ENCODE data around the gene SLC4A1AP. TPM values are rescaled to one million over a fixed set of nuclear protein-coding genes. Genes with fewer than 3 reads are reported as not detected.
A peak's percentile ranks its signal among the peaks of the same experiment; 100 is the strongest.

SLC4A1AP gene
- total RNA-seq, 1 experiment from 2014 or later, result 37.4 TPM

GRCh38 chr2:27716301-27717069, 52.8 kb downstream of the SLC4A1AP start:
- DNase-seq (ENCODE audit: extremely low read depth, low read depth), result no peak

DNA sequence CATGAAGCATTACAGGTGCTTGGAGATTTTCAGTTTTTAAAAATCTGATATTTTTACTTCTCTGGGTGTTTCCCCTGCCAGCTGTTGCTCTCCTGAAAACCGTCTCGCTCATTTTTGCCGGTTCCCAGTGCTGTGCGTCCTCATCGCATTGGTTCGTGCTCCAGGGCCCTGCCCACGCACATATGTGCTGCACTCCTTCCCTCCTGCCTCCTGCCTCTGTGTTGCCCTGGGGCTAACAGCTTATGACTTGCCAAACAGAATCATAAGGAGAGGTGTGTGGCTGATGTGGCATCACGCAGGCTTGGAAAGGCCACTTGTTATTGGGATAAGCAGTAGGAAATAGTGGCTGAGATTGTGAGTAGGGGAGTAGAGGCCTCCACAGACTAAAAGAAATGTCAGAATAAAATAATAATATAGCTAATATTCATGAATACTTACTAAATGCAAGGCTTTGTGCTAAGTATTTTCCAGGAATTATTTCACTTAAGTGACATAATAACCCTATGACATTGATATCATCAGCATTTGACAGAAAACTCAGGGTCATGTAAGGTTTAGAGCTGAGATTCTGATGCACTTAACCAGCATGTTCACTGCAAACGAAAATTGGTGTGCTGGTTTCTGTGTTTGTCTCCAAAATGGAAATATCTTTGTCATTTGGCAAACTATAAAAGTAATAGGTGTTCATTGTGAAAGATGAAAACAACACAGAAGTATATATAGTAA, 53.5 kb downstream of the SLC4A1AP start:
- DNase-seq (ENCODE audit: extremely low read depth, low read depth), result peak; percentile 43

DNA sequence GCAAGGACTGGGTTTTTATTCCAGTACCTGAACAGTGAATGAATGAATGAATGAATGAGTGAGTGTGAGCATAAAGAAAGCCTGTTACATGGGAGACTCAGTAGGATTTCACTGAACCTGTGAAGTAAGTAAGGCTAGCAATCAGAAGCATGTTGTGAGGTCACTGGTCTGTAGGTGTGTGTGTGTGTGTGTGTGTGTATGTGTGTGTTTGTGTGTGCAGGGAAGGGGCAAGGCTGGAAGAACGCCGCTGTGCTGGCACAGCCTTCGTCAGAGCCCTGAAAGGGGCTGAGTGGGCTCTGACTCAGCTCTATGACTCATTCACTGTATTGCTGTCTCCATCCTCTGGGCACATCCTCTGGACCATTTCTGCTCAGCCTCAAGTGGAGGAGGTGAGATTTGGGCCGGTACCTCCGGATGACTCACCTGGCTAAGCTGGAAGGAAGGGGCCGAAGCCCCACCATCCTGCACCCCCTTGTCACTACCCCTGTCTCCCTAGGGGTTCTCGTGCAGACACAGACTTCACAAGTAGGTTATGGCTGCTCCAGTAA, 56.4 kb downstream of the SLC4A1AP start:
- peak; percentile 79 for DNase-seq (ENCODE audit: extremely low read depth, low read depth)

- DNase-seq (ENCODE audit: extremely low read depth, low read depth), result no peak
These were observed 57.6 kb downstream of the SLC4A1AP start for GRCh38 chr2:27721335-27721734.

DNA sequence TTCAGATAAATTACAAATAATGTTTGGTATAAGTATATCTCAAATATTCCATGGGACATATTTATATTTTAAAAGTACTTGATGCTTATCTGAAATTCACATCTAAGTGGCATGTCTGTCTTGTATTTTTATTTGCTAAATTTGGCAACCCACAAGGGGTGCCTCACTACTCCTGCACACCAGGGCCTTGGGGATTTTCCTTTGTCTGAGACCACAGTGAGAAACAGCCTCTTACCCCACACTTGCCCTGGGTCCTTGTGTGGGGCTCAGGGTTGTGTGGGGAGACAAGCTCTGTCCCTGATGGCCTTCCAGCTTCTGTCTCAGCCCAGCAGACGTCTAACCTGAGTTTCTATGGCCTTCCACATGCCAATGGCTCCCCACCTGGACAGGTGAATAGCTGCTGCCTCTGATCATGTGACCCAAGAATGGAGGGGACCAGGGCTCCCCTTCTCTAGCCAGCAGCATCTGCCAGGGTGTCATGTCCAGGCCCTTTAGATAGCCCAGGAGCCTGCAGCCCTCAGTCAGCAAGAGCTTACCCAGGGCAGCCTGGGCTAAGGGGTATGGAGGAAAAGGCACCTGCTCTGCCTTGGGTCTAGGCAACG, 58.3 kb downstream of the SLC4A1AP start:
- DNase-seq (ENCODE audit: extremely low read depth, low read depth), result no peak

- DNase-seq (ENCODE audit: extremely low read depth, low read depth), result peak; percentile 60
These were observed 59.9 kb downstream of the SLC4A1AP start for GRCh38 chr2:27723372-27724144.

- DNase-seq (ENCODE audit: extremely low read depth, low read depth), result no peak
These were observed 60.5 kb downstream of the SLC4A1AP start for GRCh38 chr2:27724191-27724590.

DNA sequence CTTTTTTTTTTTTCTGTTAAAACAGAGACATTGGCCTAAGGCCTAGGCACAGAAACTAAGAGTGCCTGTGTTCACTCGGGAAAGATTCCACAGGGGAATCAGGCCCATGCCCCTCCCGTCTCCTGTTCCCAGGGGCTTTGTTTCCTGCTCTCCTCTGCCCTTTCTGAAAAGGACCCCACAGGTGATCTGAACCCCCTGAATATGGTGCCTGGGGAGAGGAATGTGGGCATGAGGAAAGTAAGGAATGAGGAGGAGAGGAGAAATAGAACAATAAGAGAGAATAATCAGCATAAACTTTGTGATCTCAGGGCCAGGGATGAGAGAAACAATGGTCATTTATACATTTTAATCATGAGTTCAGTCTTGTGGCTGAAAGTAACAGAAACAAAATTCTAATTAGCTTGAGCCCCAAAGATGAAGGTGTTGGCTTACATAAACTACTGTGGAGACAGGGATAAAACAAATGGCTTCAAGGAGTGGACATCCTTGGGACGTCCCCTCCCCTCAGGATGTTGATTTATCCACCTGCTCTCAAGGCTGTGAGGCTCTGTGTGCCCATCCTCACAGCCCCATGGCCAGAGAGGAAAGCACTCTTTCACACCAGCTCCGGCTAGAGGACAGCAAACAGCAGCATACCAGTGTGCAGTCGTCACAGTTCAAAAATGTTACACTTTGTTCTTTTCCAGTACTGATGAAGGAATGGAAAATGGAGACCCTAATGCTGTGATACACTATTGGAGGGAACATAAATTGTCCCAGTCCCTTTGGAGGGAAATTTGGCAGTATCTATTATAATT, 61.4 kb downstream of the SLC4A1AP start:
- DNase-seq (ENCODE audit: extremely low read depth, low read depth), result no peak

DNA sequence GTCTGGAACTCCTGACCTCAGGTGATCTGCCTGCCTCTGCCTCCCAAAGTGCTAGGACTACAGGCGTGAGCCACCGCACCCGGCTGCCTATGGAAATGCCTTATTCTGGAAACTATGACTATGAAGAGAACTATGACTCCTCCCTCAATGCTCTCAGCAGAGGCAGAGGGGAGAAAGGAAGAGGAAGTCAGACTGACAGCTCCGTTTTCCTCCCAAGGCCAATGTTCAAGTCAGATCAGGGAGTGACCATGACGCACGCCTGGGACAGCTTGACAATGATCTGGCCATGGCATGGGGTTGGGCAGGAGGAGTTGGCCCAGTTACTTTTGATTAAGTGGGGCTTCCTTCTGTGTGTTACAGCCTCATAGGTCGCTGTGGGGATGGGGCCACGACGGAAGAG, 63.6 kb downstream of the SLC4A1AP start:
- DNase-seq (ENCODE audit: extremely low read depth, low read depth), result no peak

- DNase-seq (ENCODE audit: extremely low read depth, low read depth), result no peak
These were observed 64.6 kb downstream of the SLC4A1AP start for GRCh38 chr2:27728081-27728858.

- no peak for DNase-seq (ENCODE audit: extremely low read depth, low read depth)
These were observed 65.5 kb downstream of the SLC4A1AP start for GRCh38 chr2:27729198-27729597.

GRCh38 chr2:27729614-27730013, 65.9 kb downstream of the SLC4A1AP start:
- DNase-seq (ENCODE audit: extremely low read depth, low read depth), result no peak

- no peak for DNase-seq (ENCODE audit: extremely low read depth, low read depth)
These were observed 66.6 kb downstream of the SLC4A1AP start for GRCh38 chr2:27730261-27730662.

DNA sequence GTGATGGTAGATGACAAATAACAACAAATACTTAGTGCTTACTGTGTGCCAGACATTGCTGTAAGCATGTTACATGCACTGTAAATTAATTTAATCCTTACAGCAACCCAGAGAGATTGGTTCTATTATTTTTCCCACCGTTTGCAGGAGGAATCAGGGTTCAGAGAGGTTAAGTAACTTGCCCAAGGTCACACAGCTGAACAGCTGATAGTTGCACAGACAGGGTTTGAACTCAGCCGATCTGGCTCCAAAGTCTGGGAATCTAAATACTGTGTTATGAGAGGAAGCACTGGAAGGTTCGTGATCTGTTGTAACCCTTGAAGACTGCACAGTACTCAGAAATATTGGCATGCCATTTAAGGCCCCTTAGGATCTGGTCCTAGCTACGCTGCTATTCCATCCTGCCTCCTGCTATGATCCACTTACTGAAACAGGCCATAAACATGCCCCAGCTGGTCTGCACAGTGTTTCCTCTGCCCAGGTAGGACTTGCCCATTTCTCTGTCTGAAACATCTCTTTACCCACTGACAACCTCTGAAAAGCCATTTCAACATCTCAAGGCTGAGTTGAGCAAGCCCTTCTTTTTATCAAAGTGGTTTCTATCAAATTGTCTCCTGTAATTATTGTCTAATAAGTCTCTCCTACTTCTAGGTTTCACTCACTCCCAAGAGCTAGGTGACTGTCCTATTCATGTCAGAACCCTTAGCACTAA, 67.4 kb downstream of the SLC4A1AP start:
- no peak for DNase-seq (ENCODE audit: extremely low read depth, low read depth)

- DNase-seq (ENCODE audit: extremely low read depth, low read depth), result no peak
These were observed 70.6 kb downstream of the SLC4A1AP start for GRCh38 chr2:27734305-27734704.

GRCh38 chr2:27735263-27735904, 71.7 kb downstream of the SLC4A1AP start:
- no peak for DNase-seq (ENCODE audit: extremely low read depth, low read depth)

GRCh38 chr2:27736031-27736889, 72.6 kb downstream of the SLC4A1AP start:
- no peak for DNase-seq (ENCODE audit: extremely low read depth, low read depth)
